Measurements from ENCODE around the gene SEMA3D.
A peak's percentile ranks its signal among the peaks of the same experiment; 100 is the strongest.

Gene SEMA3D

DNA sequence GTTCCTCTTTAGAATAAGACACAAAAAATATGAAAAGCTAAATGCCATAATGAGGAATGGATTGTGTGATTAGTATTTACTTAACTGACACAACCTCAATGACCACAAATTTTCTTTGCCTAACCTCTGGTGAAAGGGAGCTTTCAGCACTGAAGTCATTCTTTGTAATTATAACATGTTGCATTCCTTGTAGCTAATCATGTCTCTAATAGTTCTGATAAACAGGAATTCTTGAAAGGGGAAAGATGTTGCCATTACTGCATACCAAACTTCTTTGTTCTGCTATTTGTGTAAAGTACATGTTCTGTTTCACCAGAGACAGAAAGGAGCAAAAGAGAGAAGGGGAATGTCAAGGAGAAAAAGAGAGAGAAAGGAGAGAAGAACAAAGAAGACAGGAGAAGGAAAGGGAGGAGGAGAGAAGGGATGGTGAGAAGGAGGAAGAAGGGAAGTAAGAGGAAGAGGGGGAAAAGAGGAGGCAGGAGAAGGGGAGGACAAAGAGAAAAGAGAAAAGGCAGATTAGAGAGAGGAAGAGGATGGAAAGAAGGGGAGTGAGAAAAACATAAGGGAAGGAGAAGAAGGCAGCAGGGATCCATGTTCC lies 120.9 kb downstream of the SEMA3D start:
- Mint-ChIP-seq H3K36me3 (no peaks in the 10 kb centered on the region), H3K27me3 (no peaks in the 10 kb centered on the region), H3K9me3 (no peaks in the 10 kb centered on the region), H3K4me1 (no peaks in the 10 kb centered on the region), H3K4me3 (no peak overlapping the region), H3K27ac (no peak overlapping the region)
- CTCF ChIA-PET: no interaction called here
- DNase-seq: no peak

DNA sequence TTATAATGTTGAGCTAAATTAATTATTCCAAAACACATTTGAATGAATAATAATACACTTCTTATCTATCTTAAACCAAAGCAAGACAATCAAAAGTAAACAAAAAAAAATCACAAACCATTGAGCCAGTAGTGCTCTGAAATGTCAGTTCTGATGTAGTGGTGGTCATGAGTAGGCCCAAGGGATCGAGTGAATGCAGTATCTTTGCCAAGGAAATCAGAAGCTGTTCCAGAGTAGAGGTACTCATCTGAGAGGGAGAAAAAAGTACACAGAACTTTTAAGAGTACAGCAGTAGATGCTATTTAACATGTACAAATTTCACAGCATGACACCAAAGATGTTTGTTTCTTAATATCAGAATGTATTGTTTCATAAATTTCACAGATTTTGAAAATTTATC lies 121.5 kb downstream of the SEMA3D start:
- no peak for DNase-seq
- Mint-ChIP-seq H3K27me3 (no peaks in the 10 kb centered on the region), H3K9me3 (no peaks in the 10 kb centered on the region), H3K27ac (no peak overlapping the region), H3K4me3 (no peak overlapping the region), H3K36me3 (no peaks in the 10 kb centered on the region), H3K4me1 (no peaks in the 10 kb centered on the region)
- CTCF ChIA-PET: no interaction called here

DNA sequence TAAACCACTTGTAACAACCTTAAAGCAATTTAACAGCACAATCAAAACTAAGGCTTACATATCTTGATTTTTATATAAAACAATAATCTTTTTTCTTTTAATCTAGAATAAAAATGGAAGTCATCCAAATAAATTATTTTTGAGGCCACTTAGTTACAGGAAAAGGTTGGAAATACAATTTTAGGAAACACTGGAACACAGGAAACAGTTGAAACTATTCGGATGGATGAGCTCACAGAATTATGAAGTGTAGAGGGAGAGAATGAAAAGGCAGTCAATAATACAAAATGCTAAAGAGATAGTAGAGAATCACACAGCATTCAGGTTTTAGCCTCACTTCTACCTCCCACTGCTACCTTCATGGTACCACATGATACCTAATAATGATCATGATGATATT lies 124.2 kb downstream of the SEMA3D start:
- Mint-ChIP-seq H3K9me3 (no peaks in the 10 kb centered on the region), H3K4me3 (no peak overlapping the region), H3K36me3 (no peaks in the 10 kb centered on the region), H3K4me1 (no peaks in the 10 kb centered on the region), H3K27ac (no peak overlapping the region), H3K27me3 (no peaks in the 10 kb centered on the region)
- CTCF ChIA-PET: no interaction called here
- DNase-seq: no peak

- no peak for DNase-seq
- CTCF ChIA-PET: no interaction called here
- no peak overlapping the region for H3K4me3 Mint-ChIP-seq
- no peak overlapping the region for H3K27ac Mint-ChIP-seq
- H3K27me3 Mint-ChIP-seq: no peaks in the 10 kb centered on the region
- no peaks in the 10 kb centered on the region for H3K4me1 Mint-ChIP-seq
- H3K9me3 Mint-ChIP-seq: no peaks in the 10 kb centered on the region
- no peaks in the 10 kb centered on the region for H3K36me3 Mint-ChIP-seq
These were observed 125.4 kb downstream of the SEMA3D start for GRCh38 chr7:85061456-85061855.

DNA sequence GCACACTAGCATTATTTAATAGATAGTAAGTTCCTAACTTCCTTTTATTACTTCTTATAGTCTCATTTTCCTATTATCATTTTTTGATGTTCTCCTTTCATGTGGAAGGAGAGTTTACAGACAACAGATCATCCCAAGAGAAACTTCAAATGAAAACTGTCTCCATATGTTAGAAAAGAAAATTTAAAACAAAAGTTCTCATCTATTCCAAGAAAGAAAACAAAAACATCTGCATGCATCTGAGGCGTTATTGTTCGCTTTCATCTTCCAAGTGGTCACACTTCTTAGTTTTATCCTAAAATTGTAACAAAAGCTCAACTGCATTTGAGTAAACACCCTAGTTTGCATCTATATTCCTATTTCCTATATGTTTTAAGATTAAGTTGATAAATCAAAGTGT lies 126.2 kb downstream of the SEMA3D start:
- no peaks in the 10 kb centered on the region for H3K36me3 Mint-ChIP-seq
- CTCF ChIA-PET: no interaction called here
- no peaks in the 10 kb centered on the region for H3K4me1 Mint-ChIP-seq

DNA sequence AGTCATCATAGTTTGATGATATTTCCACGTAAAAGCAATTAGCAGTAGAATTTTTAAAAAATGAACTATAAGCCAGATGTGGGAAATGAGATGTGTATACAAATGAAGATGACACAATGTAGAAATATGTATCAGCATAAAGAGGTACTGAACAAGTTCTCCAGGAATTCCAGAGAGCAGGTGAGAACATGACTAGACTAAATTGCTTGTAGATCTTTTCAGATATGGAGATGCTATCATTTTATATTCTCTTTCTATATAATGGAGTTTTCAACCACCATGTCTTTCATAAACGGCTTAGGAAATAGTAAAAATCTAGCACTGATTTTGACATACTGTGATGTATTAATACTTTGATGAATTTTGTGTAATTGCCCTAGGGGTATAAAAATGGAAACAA lies 130.9 kb downstream of the SEMA3D start:
- Mint-ChIP-seq H3K9me3 (no peaks in the 10 kb centered on the region), H3K27ac (no peak overlapping the region), H3K4me3 (no peak overlapping the region), H3K4me1 (no peaks in the 10 kb centered on the region), H3K36me3 (no peaks in the 10 kb centered on the region), H3K27me3 (no peaks in the 10 kb centered on the region)
- no peak for DNase-seq
- CTCF ChIA-PET: no interaction called here

More for the DNA sequence above, 126.2 kb downstream of the SEMA3D start:
- no peaks in the 10 kb centered on the region for H3K27me3 Mint-ChIP-seq
- H3K4me3 Mint-ChIP-seq: no peak overlapping the region
- no peak for DNase-seq
- no peaks in the 10 kb centered on the region for H3K9me3 Mint-ChIP-seq
- H3K27ac Mint-ChIP-seq: no peak overlapping the region

GRCh38 chr7:85055196-85055595 lies 131.7 kb downstream of the SEMA3D start:
- CTCF ChIA-PET: interaction anchor here (1.2 kb wide), 1 partner anchor 14 kb away, joined by 3 read pairs; no protein-coding TSS in a partner anchor
- H3K36me3 Mint-ChIP-seq: no peaks in the 10 kb centered on the region
- DNase-seq: no peak
- H3K27me3 Mint-ChIP-seq: no peaks in the 10 kb centered on the region
- no peak overlapping the region for H3K4me3 Mint-ChIP-seq
- no peaks in the 10 kb centered on the region for H3K4me1 Mint-ChIP-seq
- H3K9me3 Mint-ChIP-seq: no peaks in the 10 kb centered on the region
- H3K27ac Mint-ChIP-seq: no peak overlapping the region

DNA sequence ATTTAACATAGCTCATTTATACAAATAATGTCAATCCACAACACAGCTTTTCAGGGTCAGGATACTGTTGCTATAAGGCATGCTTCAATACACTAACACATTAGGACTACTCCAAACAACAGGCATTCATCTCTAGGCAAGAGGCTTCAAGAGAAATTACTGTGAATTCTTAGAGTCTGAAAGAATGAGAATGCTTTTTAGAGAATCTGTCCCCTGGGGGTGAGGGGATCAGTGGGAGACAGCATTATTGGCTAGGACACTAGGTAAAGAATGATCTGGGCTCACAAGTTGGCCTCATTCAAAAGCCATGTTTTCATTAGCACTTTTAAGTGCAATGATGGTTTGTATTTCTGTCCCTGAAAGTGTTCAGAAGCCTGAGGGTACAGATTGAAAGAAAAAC lies 132.6 kb downstream of the SEMA3D start:
- Mint-ChIP-seq H3K27ac (no peak overlapping the region), H3K27me3 (no peaks in the 10 kb centered on the region), H3K9me3 (no peaks in the 10 kb centered on the region), H3K4me3 (no peak overlapping the region), H3K4me1 (no peaks in the 10 kb centered on the region), H3K36me3 (no peaks in the 10 kb centered on the region)
- CTCF ChIA-PET: interaction anchor here (1.2 kb wide), 1 partner anchor 13 kb away, joined by 3 read pairs; no protein-coding TSS in a partner anchor
- DNase-seq: no peak

DNA sequence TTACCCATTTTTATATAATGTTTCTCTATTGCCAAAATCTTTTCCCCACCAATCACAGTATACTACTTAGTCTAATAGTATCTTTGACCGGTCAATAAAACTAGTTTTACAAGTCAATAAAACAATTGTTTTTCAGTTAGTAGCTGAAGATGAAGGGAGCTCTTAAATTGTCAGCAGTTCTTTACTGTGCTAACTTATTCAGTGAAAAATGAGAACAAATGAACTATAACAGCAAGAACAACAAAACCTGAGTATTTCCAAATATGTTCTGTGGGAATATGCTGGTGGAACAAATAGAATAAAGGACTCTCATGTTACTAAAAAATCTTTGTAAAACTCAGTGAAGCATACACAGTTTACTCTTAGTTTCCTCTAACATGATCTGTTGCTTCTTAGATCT lies 134.0 kb downstream of the SEMA3D start:
- no peak for DNase-seq
- Mint-ChIP-seq H3K4me1 (no peaks in the 10 kb centered on the region), H3K27ac (no peak overlapping the region), H3K36me3 (no peaks in the 10 kb centered on the region), H3K27me3 (no peaks in the 10 kb centered on the region), H3K9me3 (no peaks in the 10 kb centered on the region), H3K4me3 (no peak overlapping the region)
- CTCF ChIA-PET: interaction anchor here (1.3 kb wide), 1 partner anchor 11 kb away, joined by 3 read pairs; no protein-coding TSS in a partner anchor

DNA sequence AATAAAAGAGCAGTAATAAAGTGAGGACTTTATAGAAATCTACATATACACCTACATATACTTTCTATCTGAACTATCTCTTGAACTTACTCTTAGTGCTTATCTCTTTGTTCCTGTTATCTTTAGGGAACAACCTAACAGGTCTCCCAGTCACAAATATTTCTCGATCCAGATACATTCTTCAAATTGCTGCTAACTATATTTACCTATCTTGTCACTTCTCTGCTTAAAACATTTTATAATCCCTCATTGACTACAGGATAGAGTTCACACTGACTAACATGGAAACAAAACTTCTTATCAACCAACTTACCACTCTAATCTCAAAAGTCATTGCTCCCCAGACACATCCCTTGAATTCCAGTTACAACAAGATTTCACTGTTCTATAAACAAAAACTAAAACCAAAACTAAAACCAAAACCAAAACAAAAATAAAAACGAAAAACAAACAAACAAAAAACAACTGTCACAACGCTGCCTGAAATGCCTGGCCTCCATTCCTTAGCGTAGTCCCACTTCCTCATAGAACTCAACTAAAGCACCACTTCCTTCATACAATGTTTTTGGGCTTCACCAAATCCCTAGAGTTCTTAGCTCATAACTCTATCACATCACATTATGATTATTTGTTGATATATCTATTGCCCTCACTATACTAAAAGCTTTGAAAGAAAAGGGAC lies 134.7 kb downstream of the SEMA3D start:
- Mint-ChIP-seq H3K27me3 (no peaks in the 10 kb centered on the region), H3K4me1 (no peaks in the 10 kb centered on the region), H3K9me3 (no peaks in the 10 kb centered on the region), H3K4me3 (no peak overlapping the region), H3K36me3 (no peaks in the 10 kb centered on the region), H3K27ac (no peak overlapping the region)
- CTCF ChIA-PET: interaction anchor here (1.3 kb wide), 1 partner anchor 10 kb away, joined by 3 read pairs; no protein-coding TSS in a partner anchor
- no peak for DNase-seq

GRCh38 chr7:85046534-85046933 lies 140.3 kb downstream of the SEMA3D start:
- H3K4me3 Mint-ChIP-seq: no peak overlapping the region
- H3K27me3 Mint-ChIP-seq: no peaks in the 10 kb centered on the region
- no peaks in the 10 kb centered on the region for H3K4me1 Mint-ChIP-seq
- no peaks in the 10 kb centered on the region for H3K36me3 Mint-ChIP-seq
- H3K9me3 Mint-ChIP-seq: no peaks in the 10 kb centered on the region
- no peak overlapping the region for H3K27ac Mint-ChIP-seq
- no peak for DNase-seq
- CTCF ChIA-PET: no interaction called here

DNA sequence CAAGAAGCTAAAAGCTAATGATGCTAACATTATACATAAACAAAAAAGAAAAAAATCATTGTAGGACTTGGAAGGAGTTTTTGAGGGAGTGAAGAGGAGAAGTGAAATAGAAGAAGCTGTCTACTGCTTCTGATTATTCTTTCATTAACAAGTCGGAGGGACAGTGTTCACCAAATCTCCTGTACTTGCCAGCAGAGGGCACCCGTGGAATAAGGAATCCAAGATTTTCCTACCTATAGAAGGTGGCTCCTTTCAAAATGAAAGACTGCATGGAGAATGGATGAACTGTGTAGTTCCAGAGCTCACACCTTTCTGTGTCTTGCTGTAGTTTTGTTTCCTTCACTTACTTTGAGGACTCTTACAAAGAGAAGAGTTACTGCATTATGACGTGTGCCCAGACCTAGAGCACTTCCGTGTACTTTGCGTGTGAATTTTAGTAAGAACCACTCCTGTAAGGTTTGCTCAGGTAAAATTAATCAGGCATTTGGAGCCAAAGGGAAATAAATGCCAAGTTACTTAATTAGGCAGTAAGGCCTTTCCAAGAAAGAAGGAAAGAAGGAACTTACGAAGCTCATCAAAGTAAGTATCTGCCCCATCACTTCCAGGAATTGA lies 145.1 kb downstream of the SEMA3D start:
- Mint-ChIP-seq H3K27ac (no peak overlapping the region), H3K9me3 (no peaks in the 10 kb centered on the region), H3K27me3 (no peaks in the 10 kb centered on the region), H3K4me3 (no peak overlapping the region), H3K4me1 (no peaks in the 10 kb centered on the region), H3K36me3 (no peaks in the 10 kb centered on the region)
- DNase-seq: peak; percentile 35
- CTCF ChIA-PET: interaction anchor here (0.7 to 2.2 kb wide), 9 partner anchors 11 to 1428 kb away, joined by 3 to 10 read pairs (median 3); no protein-coding TSS in a partner anchor

- Mint-ChIP-seq H3K27ac (no peak overlapping the region), H3K4me3 (no peak overlapping the region), H3K4me1 (no peaks in the 10 kb centered on the region), H3K27me3 (no peaks in the 10 kb centered on the region), H3K36me3 (no peaks in the 10 kb centered on the region), H3K9me3 (no peaks in the 10 kb centered on the region)
- CTCF ChIA-PET: interaction anchor here (0.9 kb wide), 1 partner anchor 1105 kb away, joined by 3 read pairs; no protein-coding TSS in a partner anchor
- no peak for DNase-seq
These were observed 147.5 kb downstream of the SEMA3D start for GRCh38 chr7:85039196-85039923.

- Mint-ChIP-seq H3K36me3 (no peaks in the 10 kb centered on the region), H3K27ac (no peak overlapping the region), H3K4me3 (no peak overlapping the region), H3K4me1 (no peaks in the 10 kb centered on the region), H3K9me3 (no peaks in the 10 kb centered on the region), H3K27me3 (no peaks in the 10 kb centered on the region)
- no peak for DNase-seq
- CTCF ChIA-PET: interaction anchor here (0.9 kb wide), 1 partner anchor 1104 kb away, joined by 3 read pairs; no protein-coding TSS in a partner anchor
These were observed 148.4 kb downstream of the SEMA3D start for GRCh38 chr7:85038466-85038865.
